SW 1271 (cell line): Measurements from ENCODE around the gene RARA.

Experiments used
- DNase-seq, 2 experiments: peaks; one replicate each; lab custom pipeline; 2025; lab: John Stamatoyannopoulos, UW

The RARA gene

GRCh38 chr17:40327735-40328385, 18.9 kb downstream of the RARA start:
- no peak for DNase-seq

DNA sequence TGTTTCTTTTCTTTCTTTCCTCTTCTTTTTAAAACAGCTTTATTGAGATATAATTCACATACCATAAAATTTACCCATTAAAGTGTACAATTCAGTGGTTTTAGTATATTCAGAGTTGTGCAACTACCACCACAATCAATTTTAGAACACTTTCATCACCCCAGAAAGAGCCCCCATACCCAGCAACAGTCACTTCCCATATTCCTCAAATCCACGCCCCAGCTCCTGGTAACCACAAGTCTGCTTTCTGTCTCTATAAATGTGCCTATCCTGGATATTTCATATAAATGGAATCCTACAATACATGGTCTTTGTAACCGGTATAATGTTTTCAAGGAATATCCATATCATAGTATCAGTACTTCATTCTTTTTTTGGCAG, 19.4 kb downstream of the RARA start:
- no peak for DNase-seq

DNA sequence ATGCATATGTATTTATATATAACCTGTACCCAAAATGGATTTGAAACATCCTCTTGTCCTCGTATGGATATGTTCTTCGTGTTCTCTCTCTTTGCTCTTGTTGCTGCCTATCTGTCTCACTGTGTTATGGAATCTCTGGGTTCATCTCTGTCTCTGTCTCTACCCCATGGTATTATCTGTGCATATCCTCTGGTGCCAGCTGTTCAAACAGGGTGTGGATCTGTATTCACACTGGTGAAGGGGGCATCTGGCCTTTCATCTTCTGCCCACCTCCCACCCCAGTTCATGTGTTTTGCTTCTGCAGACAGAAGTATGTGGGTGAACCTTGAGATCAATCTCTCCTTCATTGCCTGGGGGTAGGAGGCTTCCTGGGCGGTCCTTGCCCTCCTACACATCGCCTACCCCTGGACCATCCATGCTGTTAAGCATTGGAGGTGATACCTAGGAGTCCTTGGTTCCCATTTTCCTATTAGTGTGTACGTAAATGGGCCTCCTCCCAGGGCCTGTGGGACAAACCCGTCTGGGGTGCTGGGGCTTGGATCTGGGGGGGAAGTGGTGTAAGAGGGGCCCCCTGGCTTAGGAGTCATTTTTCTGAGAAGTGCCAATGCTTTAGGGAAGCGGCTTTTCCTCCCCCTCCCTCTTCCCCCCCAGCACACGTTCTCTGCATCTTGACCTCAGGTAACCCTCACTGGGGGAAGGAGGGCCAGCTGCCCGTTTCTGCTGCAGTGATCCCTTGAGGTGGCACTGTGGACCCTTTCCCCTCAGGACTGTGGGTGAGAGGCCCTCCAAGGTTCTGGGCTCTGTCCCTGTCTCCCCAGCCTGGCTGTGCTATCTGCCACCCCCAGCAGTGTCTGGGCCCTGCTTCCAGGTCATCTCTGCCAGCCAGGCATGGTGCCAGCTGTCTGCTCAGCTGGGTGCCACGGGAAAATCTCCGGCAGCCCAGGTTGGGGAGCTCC, 21.1 kb downstream of the RARA start:
- no peak for DNase-seq

DNA sequence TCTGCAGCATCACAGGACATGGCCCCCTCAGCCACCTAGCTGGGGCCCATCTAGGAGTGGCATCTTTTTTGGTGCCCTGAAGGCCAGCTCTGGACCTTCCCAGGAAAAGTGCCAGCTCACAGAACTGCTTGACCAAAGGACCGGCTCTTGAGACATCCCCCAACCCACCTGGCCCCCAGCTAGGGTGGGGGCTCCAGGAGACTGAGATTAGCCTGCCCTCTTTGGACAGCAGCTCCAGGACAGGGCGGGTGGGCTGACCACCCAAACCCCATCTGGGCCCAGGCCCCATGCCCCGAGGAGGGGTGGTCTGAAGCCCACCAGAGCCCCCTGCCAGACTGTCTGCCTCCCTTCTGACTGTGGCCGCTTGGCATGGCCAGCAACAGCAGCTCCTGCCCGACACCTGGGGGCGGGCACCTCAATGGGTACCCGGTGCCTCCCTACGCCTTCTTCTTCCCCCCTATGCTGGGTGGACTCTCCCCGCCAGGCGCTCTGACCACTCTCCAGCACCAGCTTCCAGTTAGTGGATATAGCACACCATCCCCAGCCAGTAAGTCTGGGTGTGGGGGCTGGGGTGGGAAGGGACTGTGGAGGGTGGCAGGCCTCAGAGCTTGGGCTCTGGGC, 22.0 kb downstream of the RARA start:
- no peak for DNase-seq

DNA sequence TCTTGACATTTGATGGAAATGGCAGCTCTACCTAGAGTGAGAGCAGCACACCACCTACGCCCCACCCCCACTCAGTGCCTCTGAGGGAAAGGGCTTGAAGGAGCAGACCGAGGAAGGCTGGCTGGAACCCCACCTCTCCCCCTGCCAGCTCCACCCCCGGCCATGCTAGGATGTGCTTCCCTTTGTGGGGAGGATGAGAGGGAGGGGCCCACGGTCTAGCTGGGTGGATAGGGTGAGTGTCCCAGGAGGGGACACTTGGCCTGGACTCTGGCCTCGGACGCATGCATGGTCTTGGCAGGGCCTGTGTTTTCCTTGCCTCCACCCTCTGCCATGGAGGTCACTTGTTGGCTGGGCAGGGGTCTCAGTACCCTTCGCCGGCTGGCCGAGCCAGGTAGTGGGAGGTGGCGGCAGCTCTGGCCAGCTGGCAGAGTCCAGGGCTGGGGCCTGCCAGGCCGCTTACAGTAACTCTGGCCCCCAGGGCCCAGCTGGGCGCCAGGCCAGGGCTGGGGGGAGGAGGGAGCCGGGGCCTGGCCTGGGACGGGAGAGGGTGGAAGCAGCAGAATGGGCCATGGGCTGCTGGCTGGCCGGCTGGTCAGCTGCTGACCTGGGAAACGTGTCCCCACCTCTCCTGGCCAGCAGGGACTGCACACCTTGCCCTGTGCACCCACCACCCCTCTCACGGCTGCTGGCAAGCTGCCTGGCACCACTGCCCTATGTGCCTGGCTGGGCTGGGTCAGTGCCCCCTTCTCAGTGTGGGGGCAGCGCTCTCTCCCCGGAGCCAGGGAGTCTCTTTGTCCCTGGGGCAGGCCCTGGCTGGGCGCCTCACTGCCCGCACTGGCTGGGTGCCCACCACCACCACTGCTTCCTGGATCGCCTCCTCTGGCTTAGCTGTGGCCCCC, 23.0 kb downstream of the RARA start:
- DNase-seq: no peak

- DNase-seq: no peak
These were observed 24.9 kb downstream of the RARA start for GRCh38 chr17:40333781-40334448.

- no peak for DNase-seq
These were observed 26.6 kb downstream of the RARA start for GRCh38 chr17:40335620-40336019.

GRCh38 chr17:40337351-40337750, 28.4 kb downstream of the RARA start:
- no peak for DNase-seq

GRCh38 chr17:40338058-40338457, 29.1 kb downstream of the RARA start:
- DNase-seq: no peak

DNA sequence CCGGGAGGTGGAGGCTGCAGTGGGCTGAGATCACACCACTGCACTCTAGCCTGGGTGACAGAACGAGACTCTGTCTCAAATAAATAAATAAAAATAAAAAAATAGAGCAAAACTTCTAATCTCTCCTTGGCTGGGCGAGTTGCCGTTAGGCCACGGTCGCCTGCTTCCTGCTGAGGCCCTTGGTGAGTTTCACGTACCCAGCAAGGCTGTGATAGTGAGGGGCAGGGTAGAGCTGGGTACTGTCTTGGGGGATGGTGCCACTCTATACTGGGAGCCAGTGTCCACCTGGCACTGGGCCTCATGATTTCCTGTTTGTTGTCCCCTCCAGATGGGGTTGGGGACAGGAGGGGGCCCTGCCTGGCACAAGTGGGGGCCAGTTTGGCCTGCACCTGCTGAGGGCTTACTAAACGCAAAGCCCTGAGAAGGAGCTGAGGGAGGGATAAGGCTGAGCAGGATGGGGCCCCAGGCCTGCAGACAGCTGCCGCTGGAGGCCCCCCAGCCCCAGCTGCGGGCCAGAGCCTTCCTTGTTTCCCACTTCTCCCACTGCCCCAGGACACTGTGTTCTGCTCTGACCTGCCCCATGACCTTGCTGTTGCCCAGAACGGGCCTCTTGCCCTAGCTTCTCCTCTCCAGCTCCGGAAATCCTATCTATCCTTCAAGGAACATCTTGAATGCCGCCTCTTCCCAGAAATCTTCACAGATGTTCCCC, 30.1 kb downstream of the RARA start:
- DNase-seq: no peak

DNA sequence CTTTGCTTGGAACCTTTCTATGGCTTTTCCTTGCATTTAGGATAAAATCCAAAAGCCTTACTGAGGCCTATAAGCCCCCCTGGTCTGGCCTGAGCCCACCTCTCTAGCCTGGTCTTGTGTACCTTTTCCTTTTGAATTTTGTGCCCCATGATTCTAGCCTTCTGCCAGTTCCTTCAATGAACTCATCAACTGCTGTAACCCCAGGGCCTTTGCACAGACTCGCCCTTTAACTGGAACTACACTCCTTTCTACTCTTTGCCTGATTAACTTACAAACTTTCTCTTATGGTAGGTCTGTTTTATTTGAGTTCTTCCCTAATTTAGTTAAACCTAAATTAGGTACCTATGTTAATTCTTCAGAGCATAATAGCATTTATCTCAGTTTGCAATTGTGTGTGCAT, 31.3 kb downstream of the RARA start:
- no peak for DNase-seq

GRCh38 chr17:40340880-40341807, 32.2 kb downstream of the RARA start:
- DNase-seq: peak; percentile 42 to 78

DNA sequence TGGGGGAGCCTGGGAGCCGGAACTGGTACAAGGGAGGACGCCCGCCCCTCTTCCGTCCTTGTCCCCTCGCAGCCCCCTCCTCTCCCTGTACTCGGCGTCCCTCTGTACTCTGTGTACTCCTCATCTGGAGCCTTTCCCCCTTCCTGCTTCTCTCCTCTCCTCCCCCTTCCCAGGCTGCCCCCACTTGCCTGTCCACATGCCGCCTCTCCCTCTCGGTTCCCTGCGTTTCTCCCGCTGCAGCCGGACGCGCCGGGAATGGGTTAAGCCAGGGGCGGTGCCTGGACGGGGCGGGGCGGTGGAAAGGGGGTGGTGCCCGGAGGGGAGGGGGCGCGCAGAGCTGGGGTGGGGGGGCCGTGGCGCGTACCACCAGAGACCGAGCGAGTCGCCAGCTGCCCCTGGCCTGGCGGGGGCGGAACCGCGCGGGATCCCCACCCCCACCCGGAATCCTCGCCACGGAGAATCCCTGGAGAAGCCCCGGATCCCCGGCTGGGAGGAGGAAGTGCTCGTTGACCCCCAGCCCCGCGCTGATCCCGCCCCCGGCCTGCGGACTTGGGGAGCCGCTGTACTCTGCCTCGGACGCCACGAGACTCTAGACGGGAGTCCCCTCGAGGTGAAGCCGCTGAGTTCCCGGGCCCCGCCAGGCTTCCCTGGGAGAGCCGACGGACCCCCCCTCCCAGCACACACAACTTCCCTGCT, 33.0 kb downstream of the RARA start:
- peak; percentile 35 to 70 for DNase-seq

DNA sequence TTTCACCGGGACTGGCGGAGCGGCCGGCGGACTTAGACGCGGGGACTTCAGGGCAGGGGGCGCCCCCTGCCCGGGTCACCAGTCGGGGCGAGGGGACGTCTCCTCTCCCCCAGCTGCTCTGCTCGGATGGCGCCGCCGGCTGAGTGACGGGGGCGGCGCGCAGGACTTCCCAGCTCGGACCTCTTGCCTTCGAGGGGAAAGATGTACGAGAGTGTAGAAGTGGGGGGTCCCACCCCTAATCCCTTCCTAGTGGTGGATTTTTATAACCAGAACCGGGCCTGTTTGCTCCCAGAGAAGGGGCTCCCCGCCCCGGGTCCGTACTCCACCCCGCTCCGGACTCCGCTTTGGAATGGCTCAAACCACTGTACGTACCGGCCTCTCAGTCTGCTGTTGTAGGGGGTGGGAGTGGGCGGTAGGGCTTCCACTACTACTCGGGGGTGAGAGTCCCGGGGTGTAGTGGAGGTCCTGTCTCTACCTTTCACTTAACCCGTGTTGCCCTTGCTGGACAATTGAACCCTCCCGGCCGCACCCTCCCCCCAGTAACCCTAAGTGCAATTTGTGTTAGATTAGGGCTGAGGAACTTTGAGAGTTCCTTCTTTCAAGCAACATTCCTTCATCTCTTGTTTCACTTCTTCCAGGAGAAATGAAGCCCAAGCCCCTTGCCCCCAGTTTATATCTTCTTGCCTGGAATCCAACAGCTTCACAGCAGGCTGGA, 33.7 kb downstream of the RARA start:
- no peak for DNase-seq

- no peak for DNase-seq
These were observed 34.5 kb downstream of the RARA start for GRCh38 chr17:40343219-40344119.

GRCh38 chr17:40344421-40345160, 35.6 kb downstream of the RARA start:
- no peak for DNase-seq
